ENCODE data around the gene DHDDS. TPM values are rescaled to one million over a fixed set of nuclear protein-coding genes. Genes with fewer than 3 reads are reported as not detected.
A peak's percentile ranks its signal among the peaks of the same experiment; 100 is the strongest.
"Not testable (repeated sequence)": the region's sequence is repeated elsewhere in the genome, so short reads cannot be mapped to it uniquely, and the experiment has no call there.

Gene DHDDS, protein sequence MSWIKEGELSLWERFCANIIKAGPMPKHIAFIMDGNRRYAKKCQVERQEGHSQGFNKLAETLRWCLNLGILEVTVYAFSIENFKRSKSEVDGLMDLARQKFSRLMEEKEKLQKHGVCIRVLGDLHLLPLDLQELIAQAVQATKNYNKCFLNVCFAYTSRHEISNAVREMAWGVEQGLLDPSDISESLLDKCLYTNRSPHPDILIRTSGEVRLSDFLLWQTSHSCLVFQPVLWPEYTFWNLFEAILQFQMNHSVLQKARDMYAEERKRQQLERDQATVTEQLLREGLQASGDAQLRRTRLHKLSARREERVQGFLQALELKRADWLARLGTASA
- total RNA-seq (10 to 100 TPM; 29.1 to 57.4 TPM), polyA plus RNA-seq (10 to 100 TPM; 22.6 to 36.4 TPM)
- long read RNA-seq, donor 1, partial matches to known transcripts, result 0 of 3 reads
- long read RNA-seq, donor 1, other reads (novel, unspliced or antisense), result 0 of 3 reads
- long read RNA-seq, donor 2, partial matches to known transcripts, result 0 of 3 reads
- long read RNA-seq, donor 2, other reads (novel, unspliced or antisense), result 0 of 3 reads
- long read RNA-seq, donor 3, partial matches to known transcripts, result 0 of 5 reads
- long read RNA-seq, donor 3, other reads (novel, unspliced or antisense), result 0 of 5 reads
- long read RNA-seq, donor 4, partial matches to known transcripts, result 0 of 3 reads
- long read RNA-seq, donor 4, other reads (novel, unspliced or antisense), result 0 of 3 reads
- long read RNA-seq, donor 5, partial matches to known transcripts, result 0 of 4 reads
- long read RNA-seq, donor 5, other reads (novel, unspliced or antisense), result 0 of 4 reads

DNA sequence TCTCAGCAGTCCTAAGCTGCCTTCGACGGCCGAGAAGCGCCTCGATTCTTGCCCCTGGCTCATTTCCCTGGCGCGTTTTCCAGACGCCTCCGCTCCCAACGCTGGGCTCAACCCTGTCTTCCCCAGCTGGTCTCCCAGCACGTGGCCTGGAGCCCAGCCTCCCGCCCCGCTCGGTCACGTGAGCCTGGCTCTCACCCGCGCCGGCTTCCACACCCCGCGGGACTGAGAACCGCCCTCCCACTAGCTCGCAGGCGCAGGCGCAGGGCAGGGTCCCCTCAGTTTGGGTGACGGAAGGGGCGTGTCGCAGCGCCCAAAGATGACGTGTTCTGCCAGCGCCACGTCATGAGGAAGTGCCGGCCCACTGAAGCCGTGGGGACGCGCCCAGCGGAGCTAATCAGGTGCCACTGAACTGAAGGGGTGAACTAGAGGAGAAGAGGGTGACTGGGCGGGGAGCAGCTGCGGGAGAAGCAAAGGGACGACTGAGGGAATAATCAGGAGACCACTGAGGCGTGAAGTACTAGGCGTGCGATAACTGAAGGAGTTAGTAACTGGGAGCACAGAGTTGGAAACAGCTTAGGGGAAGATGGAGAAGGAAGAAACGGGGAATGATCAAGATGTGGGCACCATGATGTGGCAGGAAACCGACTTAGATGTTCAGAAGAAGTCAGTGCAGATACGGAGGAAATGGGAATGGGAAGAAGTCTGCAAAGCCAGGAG is at the start of gene DHDDS:
Gene DHDDS, plus strand, starts transcription at position 343 of the 717 bp plus-strand sequence. CDS start 625 bp downstream, outside the sequence.
- Histone ChIP-seq H3K27ac (ENCODE audit: low read depth in 1 of 2, low read length in 1 of 2) (peak within 1 kb of the TSS; percentile 51 to 81), H3K36me3 (ENCODE audit: control insufficient read depth in 4 of 4, insufficient read depth in 4 of 4, low read length in 4 of 4) (peaks cover 2 to 13% (median 6%) of the 10 kb centered on the region in 4 donors), H3K4me3 (peak within 1 kb of the TSS; percentile 66), H3K9me3 (ENCODE audit: control insufficient read depth in 4 of 4, insufficient read depth in 3 of 4, low read length in 3 of 4) (no peaks in the 10 kb centered on the region), H3K27me3 (ENCODE audit: control insufficient read depth in 3 of 3, insufficient read depth in 3 of 3, low read length in 2 of 3) (no peaks in the 10 kb centered on the region), H3K9ac (ENCODE audit: insufficient read depth in 1 of 2, low read length in 2 of 2) (peak within 1 kb of the TSS in 1 of 2 donors; percentile 88), H3K4me1 (ENCODE audit: control insufficient read depth in 5 of 5, insufficient read depth in 5 of 5, low read length in 5 of 5) (peaks cover 1 to 23% (median 7%) of the 10 kb centered on the region in 5 donors)
- peak; percentile 96 for ATAC-seq (ENCODE audit: insufficient read depth, low FRiP score)
- 0% methylated on average over 45 of the region's 45 CpGs for WGBS, 2 donors
- peak; percentile 99 for DNase-seq
- TF ChIP-seq, protein P1, sequence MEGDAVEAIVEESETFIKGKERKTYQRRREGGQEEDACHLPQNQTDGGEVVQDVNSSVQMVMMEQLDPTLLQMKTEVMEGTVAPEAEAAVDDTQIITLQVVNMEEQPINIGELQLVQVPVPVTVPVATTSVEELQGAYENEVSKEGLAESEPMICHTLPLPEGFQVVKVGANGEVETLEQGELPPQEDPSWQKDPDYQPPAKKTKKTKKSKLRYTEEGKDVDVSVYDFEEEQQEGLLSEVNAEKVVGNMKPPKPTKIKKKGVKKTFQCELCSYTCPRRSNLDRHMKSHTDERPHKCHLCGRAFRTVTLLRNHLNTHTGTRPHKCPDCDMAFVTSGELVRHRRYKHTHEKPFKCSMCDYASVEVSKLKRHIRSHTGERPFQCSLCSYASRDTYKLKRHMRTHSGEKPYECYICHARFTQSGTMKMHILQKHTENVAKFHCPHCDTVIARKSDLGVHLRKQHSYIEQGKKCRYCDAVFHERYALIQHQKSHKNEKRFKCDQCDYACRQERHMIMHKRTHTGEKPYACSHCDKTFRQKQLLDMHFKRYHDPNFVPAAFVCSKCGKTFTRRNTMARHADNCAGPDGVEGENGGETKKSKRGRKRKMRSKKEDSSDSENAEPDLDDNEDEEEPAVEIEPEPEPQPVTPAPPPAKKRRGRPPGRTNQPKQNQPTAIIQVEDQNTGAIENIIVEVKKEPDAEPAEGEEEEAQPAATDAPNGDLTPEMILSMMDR (IDR thresholded peaks at IDR 0.05; ENCODE audit: control extremely low read depth, extremely low read depth), result no peak

DNA sequence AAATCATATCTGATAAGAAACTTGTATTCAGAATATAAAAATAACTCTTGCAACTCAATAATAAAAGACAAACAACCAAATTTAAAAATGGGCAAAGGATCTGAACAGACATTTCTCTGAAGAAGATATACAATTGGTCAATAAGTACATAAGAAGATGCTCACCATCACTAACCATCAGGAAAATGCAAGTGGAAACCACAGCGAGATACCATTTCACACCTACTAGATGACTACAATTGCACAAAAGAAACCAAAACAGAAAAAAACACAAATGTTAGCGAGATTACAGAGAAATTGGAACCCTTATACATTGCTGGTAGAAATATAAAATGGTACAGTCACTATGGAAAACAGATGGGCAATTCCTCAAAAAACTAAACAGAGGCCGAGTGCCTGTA is 48.0 kb upstream of the DHDDS start:
- ATAC-seq (ENCODE audit: insufficient read depth, low FRiP score) (no peak), DNase-seq (no peak)
- Histone ChIP-seq H3K9me3 (ENCODE audit: control insufficient read depth in 4 of 4, insufficient read depth in 3 of 4, low read length in 3 of 4) (no peaks in the 10 kb centered on the region), H3K27me3 (ENCODE audit: control insufficient read depth in 3 of 3, insufficient read depth in 3 of 3, low read length in 2 of 3) (no peaks in the 10 kb centered on the region), H3K27ac (ENCODE audit: low read depth in 1 of 2, low read length in 1 of 2) (no peak overlapping the region), H3K4me3 (no peak overlapping the region), H3K36me3 (ENCODE audit: control insufficient read depth in 4 of 4, insufficient read depth in 4 of 4, low read length in 4 of 4) (no peaks in the 10 kb centered on the region), H3K4me1 (ENCODE audit: control insufficient read depth in 5 of 5, insufficient read depth in 5 of 5, low read length in 5 of 5) (no peaks in the 10 kb centered on the region), H3K9ac (ENCODE audit: insufficient read depth in 1 of 2, low read length in 2 of 2) (no peak overlapping the region)
- TF ChIP-seq, protein P1 (IDR thresholded peaks at IDR 0.05; ENCODE audit: control extremely low read depth, extremely low read depth), result no peak
- 79 to 86% methylated on average over 3 of the region's 3 CpGs for WGBS, 2 donors

DNA sequence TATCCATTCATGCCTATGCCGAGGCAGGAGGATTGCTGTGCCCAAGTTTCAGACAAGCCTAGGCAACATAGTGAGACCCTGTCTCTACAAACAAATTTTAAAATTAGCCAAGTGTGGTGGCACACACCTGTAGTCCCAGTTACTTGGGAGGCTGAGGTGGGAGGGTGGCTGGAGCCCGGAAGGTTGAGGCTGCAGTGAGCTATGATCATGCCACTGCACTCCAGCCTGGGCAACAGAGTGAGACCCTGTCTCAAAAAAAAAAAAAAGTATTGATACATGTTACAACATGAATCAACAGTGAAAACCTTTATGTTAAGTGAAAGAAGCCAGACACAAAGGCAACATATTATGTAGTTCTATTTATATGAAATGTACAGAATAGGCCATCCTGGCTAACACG is 47.1 kb upstream of the DHDDS start:
- not testable (repeated sequence) for H3K27ac ChIP-seq (ENCODE audit: low read depth in 1 of 2, low read length in 1 of 2); H3K27me3 ChIP-seq (ENCODE audit: control insufficient read depth in 3 of 3, insufficient read depth in 3 of 3, low read length in 2 of 3); H3K4me1 ChIP-seq (ENCODE audit: control insufficient read depth in 5 of 5, insufficient read depth in 5 of 5, low read length in 5 of 5); ATAC-seq (ENCODE audit: insufficient read depth, low FRiP score); DNase-seq; H3K9me3 ChIP-seq (ENCODE audit: control insufficient read depth in 4 of 4, insufficient read depth in 3 of 4, low read length in 3 of 4); H3K4me3 ChIP-seq; H3K9ac ChIP-seq (ENCODE audit: insufficient read depth in 1 of 2, low read length in 2 of 2); H3K36me3 ChIP-seq (ENCODE audit: control insufficient read depth in 4 of 4, insufficient read depth in 4 of 4, low read length in 4 of 4)
- WGBS, 2 donors, result 86 to 93% methylated on average over 3 of the region's 3 CpGs
